ENCODE measurements around the gene UIMC1. TPM values are rescaled to one million over a fixed set of nuclear protein-coding genes. Genes with fewer than 3 reads are reported as not detected.
A peak's percentile ranks its signal among the peaks of the same experiment; 100 is the strongest.

The UIMC1 gene
- total and polyA plus RNA-seq, 7 donors, result 18.0 to 96.1 (median 40.2) TPM

GRCh38 chr5:176891331-176891958 is 115.1 kb downstream of the UIMC1 start:
- 74 to 80% methylated on average over 9 of the region's 9 CpGs for WGBS, 2 donors
- no peaks in the 10 kb centered on the region for H3K36me3 ChIP-seq
- TF ChIP-seq CTCF (IDR thresholded peaks at IDR 0.05) (no peak), POLR2AphosphoS5 (IDR thresholded peaks at IDR 0.05) (no peak), POLR2A (IDR thresholded peaks at IDR 0.05) (no peak), EP300 (IDR thresholded peaks at IDR 0.05) (no peak)
- no peaks in the 10 kb centered on the region for H3K4me1 ChIP-seq
- H3K9me3 ChIP-seq, result no peaks in the 10 kb centered on the region
- H3K27ac ChIP-seq, result no peak overlapping the region
- peak; percentile 55 for DNase-seq
- no peak overlapping the region for H3K4me3 ChIP-seq
- intact Hi-C loops (cut with DNase I), result no loop called here
- H3K27me3 ChIP-seq, result no peaks in the 10 kb centered on the region

- TF ChIP-seq EP300 (IDR thresholded peaks at IDR 0.05) (no peak), POLR2AphosphoS5 (IDR thresholded peaks at IDR 0.05) (no peak), CTCF (IDR thresholded peaks at IDR 0.05) (no peak), POLR2A (IDR thresholded peaks at IDR 0.05) (no peak)
- Histone ChIP-seq H3K36me3 (no peaks in the 10 kb centered on the region), H3K27me3 (no peaks in the 10 kb centered on the region), H3K27ac (no peak overlapping the region), H3K4me3 (no peak overlapping the region), H3K9me3 (no peaks in the 10 kb centered on the region), H3K4me1 (no peaks in the 10 kb centered on the region)
- DNase-seq, result peak; percentile 56
- WGBS, 2 donors, result 72 to 79% methylated on average over 9 of the region's 9 CpGs
- intact Hi-C loops (cut with DNase I), result no loop called here
These were observed 115.9 kb downstream of the UIMC1 start for GRCh38 chr5:176890455-176891330.

- H3K36me3 ChIP-seq, result no peaks in the 10 kb centered on the region
- no peak overlapping the region for H3K4me3 ChIP-seq
- no peaks in the 10 kb centered on the region for H3K9me3 ChIP-seq
- TF ChIP-seq POLR2AphosphoS5 (IDR thresholded peaks at IDR 0.05) (no peak), POLR2A (IDR thresholded peaks at IDR 0.05) (no peak), CTCF (IDR thresholded peaks at IDR 0.05) (no peak), EP300 (IDR thresholded peaks at IDR 0.05) (no peak)
- intact Hi-C loops (cut with DNase I), result no loop called here
- no peaks in the 10 kb centered on the region for H3K27me3 ChIP-seq
- WGBS, 2 donors, result 90 to 91% methylated on average over 24 of the region's 24 CpGs
- no peak overlapping the region for H3K27ac ChIP-seq
- no peaks in the 10 kb centered on the region for H3K4me1 ChIP-seq
- DNase-seq, result peak; percentile 61
These were observed 117.0 kb downstream of the UIMC1 start for GRCh38 chr5:176889321-176890280.

GRCh38 chr5:176888865-176889165 is 117.8 kb downstream of the UIMC1 start:
- peak; percentile 28 for DNase-seq
- WGBS, 2 donors, result 60 to 75% methylated on average over 1 of the region's 1 CpG

More at GRCh38 chr5:176888865-176889165, 117.8 kb downstream of the UIMC1 start:
- H3K9me3 ChIP-seq, result no peaks in the 10 kb centered on the region
- intact Hi-C loops (cut with DNase I), result no loop called here
- H3K27ac ChIP-seq, result no peak overlapping the region
- no peaks in the 10 kb centered on the region for H3K36me3 ChIP-seq
- H3K4me3 ChIP-seq, result no peak overlapping the region
- no peak for TF ChIP-seq POLR2A (IDR thresholded peaks at IDR 0.05)
- no peak for TF ChIP-seq EP300 (IDR thresholded peaks at IDR 0.05)
- no peak for TF ChIP-seq POLR2AphosphoS5 (IDR thresholded peaks at IDR 0.05)
- TF ChIP-seq CTCF (IDR thresholded peaks at IDR 0.05), result no peak
- H3K4me1 ChIP-seq, result no peaks in the 10 kb centered on the region
- no peaks in the 10 kb centered on the region for H3K27me3 ChIP-seq
